GM19463 (cell line): ENCODE results near the gene XKR8.

Source experiments
- ATAC-seq: cut with Tn5 transposase; IDR thresholded peaks from one replicate; pipeline ENCODE4 v1.9.1; 2021; ENCODE audit warnings: mild to moderate bottlenecking, moderate library complexity; ENCODE audit not compliant: unreplicated experiment

Gene XKR8

DNA sequence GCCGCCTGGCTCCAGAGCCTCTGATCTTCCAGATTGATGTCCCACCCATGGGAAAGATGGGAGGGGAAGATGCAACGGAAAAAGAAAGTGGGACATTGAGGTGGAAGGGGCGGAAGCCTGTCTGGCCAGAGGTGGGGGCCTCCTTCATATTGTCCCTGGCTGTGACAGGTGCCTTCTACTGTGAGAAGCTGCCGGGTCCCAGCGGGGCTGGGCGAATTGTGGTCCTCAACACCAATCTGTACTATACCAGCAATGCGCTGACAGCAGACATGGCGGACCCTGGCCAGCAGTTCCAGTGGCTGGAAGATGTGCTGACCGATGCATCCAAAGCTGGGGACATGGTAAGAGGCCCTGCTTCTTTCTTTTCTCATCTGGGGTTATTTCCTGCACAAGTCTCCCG is 5.6 kb upstream of the XKR8 start:
- ATAC-seq, result no peak

GRCh38 chr1:27955076-27955475 is 4.7 kb upstream of the XKR8 start:
- no peak for ATAC-seq

DNA sequence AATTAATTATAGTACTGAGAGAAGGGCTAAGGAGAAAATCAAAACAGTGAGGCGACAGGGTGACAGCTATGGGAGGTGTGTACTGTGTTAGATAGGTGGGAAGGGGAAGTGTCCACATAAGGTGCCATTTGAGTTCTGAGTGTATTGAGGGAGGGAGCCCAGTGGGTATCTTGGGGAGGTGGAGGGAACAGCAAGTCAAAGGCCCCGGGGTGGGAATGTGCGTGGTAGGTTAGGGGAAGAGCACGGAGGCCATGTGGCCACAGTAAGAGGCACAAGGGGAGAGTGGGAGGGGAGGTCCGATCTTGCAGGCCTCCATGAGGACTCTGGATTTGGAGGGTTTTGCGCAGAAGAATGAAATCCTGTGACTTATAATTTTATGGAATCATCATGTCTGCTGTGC is 3.0 kb upstream of the XKR8 start:
- no peak for ATAC-seq

DNA sequence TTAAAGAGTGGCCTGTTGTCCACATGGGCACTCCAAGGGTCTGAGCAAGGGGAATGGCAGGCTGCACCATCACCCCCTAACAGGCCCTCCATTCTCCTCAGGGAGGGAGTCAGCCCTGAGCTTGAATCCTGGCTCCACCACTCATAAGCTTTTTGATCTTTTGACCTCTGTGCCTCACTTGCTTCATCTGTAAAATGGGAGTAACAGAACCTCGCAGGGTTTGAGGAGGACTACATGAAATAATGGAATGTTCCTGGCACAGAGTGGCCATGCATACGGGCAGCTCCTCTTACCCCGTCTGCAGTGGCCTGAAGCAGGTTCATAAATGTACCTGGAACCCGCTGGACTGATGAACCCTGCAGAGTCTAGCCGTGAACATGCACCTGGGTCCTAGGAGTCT is 2.1 kb upstream of the XKR8 start:
- no peak for ATAC-seq

DNA sequence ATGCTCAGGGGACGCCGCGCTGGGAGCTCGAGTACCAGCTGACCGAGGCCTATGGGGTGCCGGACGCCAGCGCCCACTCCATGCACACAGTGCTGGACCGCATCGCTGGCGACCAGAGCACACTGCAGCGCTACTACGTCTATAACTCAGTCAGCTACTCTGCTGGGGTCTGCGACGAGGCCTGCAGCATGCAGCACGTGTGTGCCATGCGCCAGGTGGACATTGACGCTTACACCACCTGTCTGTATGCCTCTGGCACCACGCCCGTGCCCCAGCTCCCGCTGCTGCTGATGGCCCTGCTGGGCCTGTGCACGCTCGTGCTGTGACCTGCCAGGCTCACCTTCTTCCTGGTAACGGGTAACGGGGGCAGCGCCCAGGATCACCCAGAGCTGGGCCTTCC is 1.3 kb upstream of the XKR8 start:
- ATAC-seq, result no peak

- no peak for ATAC-seq
These were observed 1.2 kb downstream of the XKR8 start for GRCh38 chr1:27960762-27961645.

DNA sequence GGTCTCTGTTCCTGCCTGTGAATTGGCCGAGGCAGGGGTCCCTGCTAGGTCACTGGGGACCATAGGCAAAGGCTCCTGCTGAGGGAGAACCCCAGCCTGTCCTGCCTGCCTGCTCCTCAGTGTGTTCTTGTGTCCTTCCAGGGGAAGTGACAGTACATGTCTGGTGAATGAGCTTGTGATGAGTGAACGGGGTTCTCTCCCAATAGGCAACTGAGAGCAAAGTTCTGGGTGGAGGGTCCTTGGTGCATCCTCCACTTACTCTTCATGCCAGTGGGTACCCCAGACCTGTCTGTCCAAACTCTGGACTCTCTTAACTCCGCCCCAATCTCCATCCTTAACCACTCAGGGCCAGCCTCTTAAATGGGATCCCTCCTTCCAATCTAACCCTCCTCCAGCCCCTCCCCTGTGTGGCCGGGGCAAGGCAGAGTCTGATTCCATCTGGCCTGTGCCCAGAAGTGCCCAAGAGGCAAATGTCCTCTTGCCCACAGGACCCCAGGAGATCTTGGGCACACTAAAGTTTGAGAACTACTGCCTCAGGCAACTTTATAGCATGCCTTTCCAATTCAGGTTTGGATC is 2.0 kb downstream of the XKR8 start:
- ATAC-seq, result no peak

- ATAC-seq, result no peak
These were observed 3.6 kb downstream of the XKR8 start for GRCh38 chr1:27963393-27963792.

- no peak for ATAC-seq
These were observed 6.8 kb downstream of the XKR8 start for GRCh38 chr1:27966402-27967105.

DNA sequence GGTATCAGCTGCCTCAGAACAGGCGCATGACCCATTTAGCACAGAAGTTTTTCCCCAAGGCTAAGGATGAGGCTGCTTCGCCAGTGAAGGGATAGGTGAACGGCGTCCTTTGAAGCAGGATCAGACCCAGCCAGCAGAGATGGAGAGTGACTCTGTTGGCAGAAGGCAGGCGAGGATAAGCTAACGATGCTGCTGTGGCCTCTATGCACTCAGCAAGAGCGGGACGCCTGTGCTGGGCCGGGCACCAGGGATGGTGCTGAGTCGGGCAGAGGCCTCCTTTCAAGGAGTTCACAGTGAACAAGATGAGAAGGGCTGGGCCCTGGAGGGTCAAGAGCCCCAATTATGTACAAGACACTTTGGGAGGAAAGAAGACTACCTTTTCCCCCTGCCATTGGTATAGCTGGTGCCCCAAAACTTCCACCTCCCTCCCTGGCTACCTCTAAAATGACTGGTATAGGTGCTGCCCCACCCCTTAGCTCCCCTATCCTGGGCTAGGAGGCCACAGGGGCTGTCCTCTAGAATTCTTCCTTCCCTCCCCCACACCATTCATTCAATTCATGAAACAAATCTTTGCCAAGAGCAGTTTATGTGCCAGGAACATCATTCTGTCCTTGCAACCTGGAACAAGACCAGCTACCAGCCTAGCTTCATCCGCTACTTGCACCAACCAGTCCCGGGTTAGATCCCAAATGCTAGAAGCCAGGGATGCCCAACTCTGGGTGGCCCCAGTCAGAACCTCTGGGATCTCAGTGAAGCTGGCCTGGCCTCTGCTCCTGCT is 7.5 kb downstream of the XKR8 start:
- ATAC-seq, result no peak

DNA sequence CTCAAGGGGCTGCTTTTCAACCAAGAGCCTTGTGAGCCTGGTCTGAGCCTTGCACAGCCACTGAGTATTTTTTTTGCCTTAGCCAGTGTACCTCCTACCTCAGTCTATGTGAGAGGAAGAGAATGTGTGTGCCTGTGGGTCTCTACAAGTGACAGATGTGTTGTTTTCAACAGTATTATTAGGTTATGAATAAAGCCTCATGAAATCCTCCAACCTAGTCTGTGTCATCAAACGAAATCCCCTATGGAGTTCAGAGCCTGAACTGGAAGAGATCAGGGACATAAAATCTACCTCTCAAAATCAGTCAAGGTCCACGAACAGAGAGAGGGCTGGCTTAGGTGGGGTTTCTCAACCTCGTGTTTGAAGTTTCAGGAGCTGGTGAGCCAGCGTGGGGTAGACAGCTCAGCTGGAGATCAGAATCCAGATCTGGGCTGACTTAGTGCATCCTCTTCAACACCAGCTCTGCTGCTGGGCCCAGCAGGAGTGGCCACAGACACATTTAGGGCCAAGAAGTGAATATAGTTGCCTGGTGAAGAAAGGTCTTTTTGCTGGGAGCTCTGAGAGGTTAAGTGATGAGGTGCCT is 8.2 kb downstream of the XKR8 start:
- no peak for ATAC-seq

- ATAC-seq, result no peak
These were observed 8.9 kb downstream of the XKR8 start for GRCh38 chr1:27968692-27969091.

GRCh38 chr1:27970401-27970800 is 10.6 kb downstream of the XKR8 start:
- no peak for ATAC-seq

DNA sequence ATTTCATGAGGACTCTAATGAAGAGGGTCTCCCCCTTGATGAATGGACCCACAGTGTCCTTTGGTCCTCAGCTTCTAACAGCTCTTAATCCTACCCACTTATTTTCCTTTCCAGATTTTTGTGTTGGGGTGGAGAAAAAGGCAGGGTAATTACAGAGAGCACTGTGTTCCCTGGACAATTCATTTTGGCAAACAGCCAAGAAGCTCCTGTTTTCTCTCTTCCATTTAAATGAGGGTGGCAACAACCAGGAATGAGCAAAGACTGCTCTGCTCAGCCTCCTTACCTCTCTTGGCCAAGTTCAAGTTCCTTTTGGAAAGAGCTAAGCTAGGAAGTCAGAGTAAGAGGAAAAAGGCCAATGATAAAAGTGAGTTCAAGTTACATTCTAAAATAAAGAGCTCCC is 11.9 kb downstream of the XKR8 start:
- ATAC-seq, result no peak

DNA sequence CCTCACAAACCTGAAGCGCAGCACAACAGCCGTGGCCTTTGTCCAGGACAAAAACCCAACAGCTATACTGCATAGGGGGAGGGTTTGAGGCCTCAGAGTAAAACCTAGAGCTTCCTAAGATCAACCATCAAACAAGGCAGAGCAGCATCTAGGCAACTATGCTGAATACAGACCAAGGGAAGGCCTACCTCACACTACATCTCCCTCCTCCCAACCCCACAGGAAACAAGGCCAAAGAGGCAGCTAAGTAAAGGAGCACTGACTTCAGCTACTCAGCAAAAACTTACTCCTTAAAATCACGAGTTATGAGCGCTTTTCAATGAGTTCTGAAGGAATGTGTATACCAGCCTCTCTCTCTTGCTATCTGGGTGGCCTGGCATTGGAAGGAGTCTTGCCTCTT is 12.4 kb downstream of the XKR8 start:
- ATAC-seq, result no peak

GRCh38 chr1:27973771-27974416 is 14.1 kb downstream of the XKR8 start:
- ATAC-seq, result no peak

GRCh38 chr1:27974417-27974781 is 14.6 kb downstream of the XKR8 start:
- ATAC-seq, result no peak

- no peak for ATAC-seq
These were observed 19.5 kb downstream of the XKR8 start for GRCh38 chr1:27979151-27979858.

DNA sequence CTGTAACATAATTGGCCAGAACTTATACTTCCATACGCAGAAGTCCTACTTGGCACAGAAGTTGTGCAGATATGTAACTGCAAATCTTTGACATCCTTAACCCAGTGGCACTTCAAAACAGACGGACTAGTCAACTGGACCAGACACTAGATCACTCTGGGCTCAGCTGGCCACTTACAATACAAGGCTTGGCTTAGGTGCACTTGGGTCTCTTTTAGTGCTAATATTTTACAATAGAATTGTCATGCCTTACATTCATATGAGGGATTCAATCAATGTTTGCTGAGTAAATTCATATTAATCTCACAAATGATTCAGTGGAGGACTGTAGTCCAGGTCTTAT is 20.1 kb downstream of the XKR8 start:
- no peak for ATAC-seq
